Stimulated activated effector memory CD8-positive, alpha-beta T cell treated with anti-CD3 and anti-CD28 coated beads, Interleukin-12 subunit alpha, Interleukin-12 subunit beta, amount 100 ng/mL, for 72 hours (primary cell): ENCODE measurements around the gene PIK3CB.

Experiments
- ATAC-seq: fragments of 150-1000 bp; cut with Tn5 transposase; 2 replicates; pipeline ENCODE4 v1.10.0; 2021
- DNase-seq, 2 donors: peaks; one replicate each; pipeline ENCODE4 v3.0.0; 2021 to 2022; ENCODE audit warnings: low spot score in 2 of 2
- H3K27ac Mint-ChIP-seq: one replicate; pipeline ENCODE4 v1.8.0; 2022; ENCODE audit warnings: mild to moderate bottlenecking, mixed read lengths
- H3K36me3 Mint-ChIP-seq: one replicate; pipeline ENCODE4 v1.8.0; 2022; ENCODE audit warnings: mild to moderate bottlenecking, mixed read lengths
- H3K4me1 Mint-ChIP-seq: one replicate; pipeline ENCODE4 v1.8.0; 2022; ENCODE audit warnings: mixed read lengths
- H3K4me3 Mint-ChIP-seq: one replicate; pipeline ENCODE4 v1.8.0; 2022; ENCODE audit warnings: mild to moderate bottlenecking, mixed read lengths
- H3K9me3 Mint-ChIP-seq: one replicate; pipeline ENCODE4 v1.8.0; 2022; ENCODE audit warnings: mixed read lengths

Gene PIK3CB

DNA sequence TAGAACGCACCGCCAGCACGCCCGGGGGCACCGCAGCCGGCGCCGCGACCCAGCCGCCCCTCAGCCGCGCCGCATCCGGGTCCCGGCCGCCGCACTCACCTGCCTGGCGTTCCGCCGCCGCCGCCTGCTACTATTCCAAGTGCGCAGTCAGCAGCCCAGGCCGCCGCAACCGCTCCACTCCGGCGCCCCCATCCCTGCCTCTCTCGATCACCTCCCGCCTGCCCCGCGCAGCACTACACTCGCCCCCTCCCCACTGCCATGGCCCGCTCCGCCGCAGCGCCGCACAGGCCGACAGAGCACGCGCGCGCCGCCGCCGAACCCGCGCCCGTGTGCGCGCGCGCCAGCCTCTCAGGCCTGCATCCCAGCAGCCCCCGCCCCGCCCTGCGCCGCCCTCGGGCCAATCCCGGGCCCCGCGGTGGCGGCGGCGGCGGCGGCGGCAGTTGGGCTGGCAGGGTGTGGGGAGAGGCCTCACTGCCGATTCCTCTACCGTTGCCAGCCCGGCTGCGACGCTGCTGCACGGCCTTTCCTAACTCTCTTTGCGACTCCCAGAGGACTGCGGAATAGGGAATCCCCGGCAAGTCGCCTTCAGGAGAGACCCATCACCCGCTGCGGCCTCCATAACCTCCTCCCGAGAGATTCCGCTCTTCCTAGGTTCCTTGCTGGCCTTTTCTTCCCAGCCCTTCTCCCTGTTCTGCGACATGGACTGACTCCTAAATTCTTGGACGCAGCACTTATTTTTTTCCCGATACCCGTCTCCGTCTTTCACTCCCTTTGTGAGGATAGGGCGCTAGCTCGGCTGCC is at the start of gene PIK3CB:
Gene PIK3CB, minus strand, starts transcription at position 333 of the 801 bp plus-strand sequence. CDS start 75,585 bp downstream, outside the sequence.
- no peaks in the 10 kb centered on the region for H3K9me3 Mint-ChIP-seq
- DNase-seq (peak; percentile 79 to 89), ATAC-seq (peak; percentile 96)
- peak within 1 kb of the TSS; percentile 90 for H3K4me3 Mint-ChIP-seq
- peak within 1 kb of the TSS; percentile 97 for H3K27ac Mint-ChIP-seq
- H3K36me3 Mint-ChIP-seq, result peaks cover 13% of the 10 kb centered on the region
- peaks cover 17% of the 10 kb centered on the region for H3K4me1 Mint-ChIP-seq

DNA sequence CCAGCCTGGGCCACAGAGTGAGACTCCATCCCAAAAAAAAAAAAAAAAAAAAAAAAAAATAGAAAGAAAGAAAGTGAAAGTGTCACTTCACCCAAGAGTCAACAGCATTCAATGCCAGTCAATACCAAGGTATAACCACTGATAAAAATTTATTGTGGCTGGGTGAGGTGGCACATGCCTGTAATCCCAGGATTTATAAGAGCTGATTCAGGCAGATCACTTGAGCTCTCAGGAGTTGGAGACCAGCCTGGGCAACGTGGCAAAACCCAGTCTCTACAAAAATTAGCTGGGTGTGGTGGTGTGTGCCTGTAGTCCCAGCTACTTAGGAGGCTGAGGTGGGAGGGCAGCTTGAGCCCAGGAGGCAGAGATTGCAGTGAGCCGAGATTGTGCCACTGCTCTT is 46.5 kb upstream of the PIK3CB start:
- no peak overlapping the region for H3K27ac Mint-ChIP-seq
- DNase-seq, result no peak
- no peak for ATAC-seq
- no peaks in the 10 kb centered on the region for H3K9me3 Mint-ChIP-seq
- no peak overlapping the region for H3K4me3 Mint-ChIP-seq
- H3K36me3 Mint-ChIP-seq, result no peaks in the 10 kb centered on the region
- H3K4me1 Mint-ChIP-seq, result peaks cover under 1% of the 10 kb centered on the region

DNA sequence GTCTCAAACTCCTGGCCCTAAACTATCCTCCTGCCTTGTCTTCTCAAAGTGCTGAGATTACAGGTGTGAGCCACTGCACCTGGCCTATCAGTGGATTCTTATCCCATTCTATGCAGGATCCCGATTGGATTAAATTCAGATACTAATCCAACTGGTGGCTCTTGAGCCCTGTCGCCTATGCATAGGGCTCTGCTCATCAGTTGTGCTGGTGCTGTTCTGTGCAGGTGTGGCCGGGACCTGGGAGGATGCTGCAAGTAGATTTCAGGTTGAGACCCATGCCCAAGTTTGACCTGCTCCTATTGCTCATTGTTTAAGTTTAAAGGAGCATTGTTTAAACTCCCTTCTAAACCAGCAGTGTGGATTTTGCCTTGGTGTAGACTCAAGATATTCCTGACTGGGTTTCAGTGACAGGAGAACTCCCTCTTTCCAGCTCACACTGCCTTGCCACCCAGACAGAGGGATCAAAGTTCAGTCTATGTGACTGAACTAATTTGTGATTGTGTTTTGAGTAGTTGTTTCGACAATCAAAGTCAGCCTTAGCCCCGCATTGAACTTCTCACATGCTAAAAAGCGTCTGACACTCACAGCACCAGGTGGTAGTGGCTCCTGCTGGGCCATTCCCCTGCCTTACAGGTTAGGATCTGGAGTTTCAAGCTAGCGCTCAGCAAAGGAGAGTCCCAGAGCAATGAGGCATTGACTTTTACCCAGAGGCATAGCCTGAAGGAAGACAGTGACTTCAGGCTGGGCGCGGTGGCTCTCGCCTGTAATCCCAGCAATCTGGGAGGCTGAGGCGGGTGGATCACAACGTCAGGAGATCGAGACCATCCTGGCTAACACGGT is 45.0 kb upstream of the PIK3CB start:
- no peaks in the 10 kb centered on the region for H3K36me3 Mint-ChIP-seq
- ATAC-seq (no peak), DNase-seq (no peak)
- H3K27ac Mint-ChIP-seq, result no peak overlapping the region
- peaks cover 8% of the 10 kb centered on the region for H3K9me3 Mint-ChIP-seq
- no peak overlapping the region for H3K4me3 Mint-ChIP-seq
- peaks cover 10% of the 10 kb centered on the region for H3K4me1 Mint-ChIP-seq

DNA sequence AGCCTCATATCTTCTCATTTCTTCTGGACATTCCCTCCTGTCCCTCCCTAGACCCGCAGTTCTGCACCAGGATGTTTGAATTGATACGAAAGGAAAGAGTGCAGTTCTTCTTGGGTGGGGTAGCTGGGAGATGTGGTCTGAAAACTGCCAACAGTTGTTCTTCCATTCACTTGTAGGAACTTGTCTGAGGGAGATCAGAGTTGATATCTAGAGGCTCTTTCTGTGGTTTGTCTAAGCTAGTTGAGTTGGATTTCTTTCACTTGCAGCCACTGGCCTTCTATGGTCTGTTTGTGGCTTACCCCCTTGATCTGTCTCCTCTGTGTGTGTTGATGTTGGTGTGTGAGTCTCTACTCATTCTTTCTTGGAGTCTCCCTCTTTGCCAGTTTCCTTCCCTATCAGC is 42.5 kb upstream of the PIK3CB start:
- no peak overlapping the region for H3K4me3 Mint-ChIP-seq
- no peak overlapping the region for H3K27ac Mint-ChIP-seq
- peaks cover 8% of the 10 kb centered on the region for H3K9me3 Mint-ChIP-seq
- no peak for ATAC-seq
- peaks cover 10% of the 10 kb centered on the region for H3K4me1 Mint-ChIP-seq
- no peak for DNase-seq
- H3K36me3 Mint-ChIP-seq, result peaks cover 6% of the 10 kb centered on the region

DNA sequence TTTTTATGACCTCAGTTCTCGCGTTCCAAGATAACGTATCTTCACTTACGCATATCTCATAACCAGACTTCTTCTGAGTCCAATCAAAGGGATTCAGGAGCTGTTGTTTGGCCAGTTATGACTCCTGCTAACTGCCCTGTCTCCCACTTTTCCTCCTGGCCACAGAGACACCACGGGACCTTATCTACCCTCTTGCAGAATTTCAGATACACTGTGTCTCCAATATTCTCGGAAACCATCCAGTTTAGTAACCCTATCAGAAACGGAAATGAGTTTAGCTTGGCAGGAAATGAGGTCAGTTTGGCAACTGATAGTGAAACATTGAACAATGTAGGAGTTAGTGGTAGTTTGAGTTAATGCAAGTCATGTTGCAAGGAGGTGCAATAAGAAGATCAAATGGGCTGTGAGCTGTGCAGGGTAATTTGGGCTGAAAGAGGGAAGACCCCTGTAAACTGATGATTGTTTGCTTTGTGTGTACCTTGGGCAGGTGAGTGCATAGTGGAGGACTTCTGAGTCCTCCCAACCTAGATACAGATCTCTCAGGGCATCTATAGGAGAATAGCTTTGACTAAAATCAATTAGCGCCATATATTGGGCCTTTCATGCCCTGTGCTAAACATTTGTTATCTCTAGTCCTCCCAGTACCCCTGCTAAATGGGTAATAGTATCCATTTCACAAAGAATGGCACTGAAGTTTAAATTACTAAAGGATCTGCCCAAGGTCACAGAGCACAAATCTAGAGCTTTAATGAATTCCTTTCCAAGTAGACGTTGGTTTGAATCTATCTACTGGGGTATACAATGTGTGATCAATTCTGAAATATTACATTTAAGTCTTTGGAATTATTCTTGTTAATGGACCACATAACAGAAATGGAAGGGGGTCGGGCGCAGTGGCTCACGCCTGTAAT is 41.3 kb upstream of the PIK3CB start:
- peak in 1 of 2 donors; percentile 55 for DNase-seq
- peak; percentile 85 for ATAC-seq
- Mint-ChIP-seq H3K27ac (peak overlapping the region; percentile 12), H3K9me3 (peaks cover 8% of the 10 kb centered on the region), H3K36me3 (peaks cover 6% of the 10 kb centered on the region), H3K4me1 (peaks cover 10% of the 10 kb centered on the region), H3K4me3 (peak overlapping the region; percentile 10)

DNA sequence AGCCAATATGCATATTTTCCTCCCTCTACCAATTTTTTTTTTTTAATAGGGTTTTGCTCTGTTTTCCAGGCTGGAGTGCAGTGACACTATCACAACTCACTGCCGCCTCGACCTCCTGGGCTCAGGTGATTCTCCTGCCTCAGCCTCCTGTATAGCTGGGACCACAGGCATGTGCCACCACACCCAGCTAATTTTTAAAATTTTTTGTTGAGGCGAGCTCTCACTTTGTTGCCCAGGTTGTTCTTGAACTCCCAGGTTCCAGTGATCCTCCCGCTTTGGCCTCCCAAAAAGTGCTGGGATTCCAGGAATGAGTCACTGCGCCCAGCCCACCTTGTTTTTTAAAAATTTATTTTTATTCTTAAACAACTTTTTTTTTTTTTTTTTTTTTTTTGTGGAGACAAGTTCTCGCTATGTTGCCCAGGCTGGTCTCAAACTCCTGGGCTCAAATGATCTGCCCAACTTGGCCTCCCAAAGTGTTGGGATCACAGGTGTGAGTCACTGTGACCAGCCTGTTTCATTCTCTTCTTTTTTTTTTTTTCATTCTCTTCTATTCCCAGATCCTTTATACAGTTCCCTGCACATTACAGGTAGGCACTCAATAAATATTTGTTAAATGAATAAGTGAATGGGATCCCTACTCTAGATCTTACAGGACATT is 40.5 kb upstream of the PIK3CB start:
- Mint-ChIP-seq H3K36me3 (peaks cover 6% of the 10 kb centered on the region), H3K9me3 (peaks cover 8% of the 10 kb centered on the region), H3K4me1 (peaks cover 10% of the 10 kb centered on the region), H3K4me3 (peak overlapping the region; percentile 10), H3K27ac (peak overlapping the region; percentile 12)
- ATAC-seq (no peak), DNase-seq (no peak)

DNA sequence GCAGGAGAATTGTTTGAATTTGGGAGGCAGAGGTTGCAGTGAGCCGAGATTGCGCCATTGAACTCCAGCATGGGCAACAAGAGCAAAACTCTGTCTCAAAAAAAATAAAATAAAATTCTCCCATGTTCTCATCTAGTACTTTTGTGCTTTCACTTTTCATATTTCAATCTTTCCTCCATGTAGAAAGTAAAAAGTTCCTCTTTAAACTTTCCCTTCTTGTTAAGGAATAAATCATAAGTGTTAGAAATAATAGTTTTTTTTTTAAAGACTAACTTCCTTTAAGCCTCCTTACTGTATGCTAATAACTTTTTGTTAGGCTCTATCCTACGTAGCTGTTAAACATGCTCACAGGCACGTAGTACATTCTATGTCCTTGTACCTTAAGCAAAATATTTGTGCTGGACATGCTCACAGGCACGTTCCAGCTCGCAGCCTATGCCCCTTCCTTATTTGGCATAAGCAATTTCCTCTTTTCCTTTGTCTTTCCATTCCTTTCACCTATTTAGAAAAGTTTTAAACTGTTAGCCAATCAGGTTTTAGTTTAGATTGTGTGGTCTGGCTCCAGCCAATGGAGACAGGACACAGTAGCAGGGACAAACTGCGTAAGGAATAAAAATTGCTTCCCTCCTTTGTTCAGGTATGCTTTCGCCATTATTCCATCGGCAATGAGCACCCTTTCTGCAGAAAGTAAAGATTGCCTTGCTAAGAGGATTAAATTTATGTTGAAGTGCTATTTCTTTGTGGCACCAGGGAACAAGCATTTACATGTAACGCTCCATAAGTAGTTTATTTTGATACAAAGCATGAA is 38.9 kb upstream of the PIK3CB start:
- peaks cover 6% of the 10 kb centered on the region for H3K36me3 Mint-ChIP-seq
- ATAC-seq, result no peak
- H3K27ac Mint-ChIP-seq, result no peak overlapping the region
- peaks cover 8% of the 10 kb centered on the region for H3K9me3 Mint-ChIP-seq
- H3K4me3 Mint-ChIP-seq, result no peak overlapping the region
- DNase-seq, result no peak
- peaks cover 10% of the 10 kb centered on the region for H3K4me1 Mint-ChIP-seq

DNA sequence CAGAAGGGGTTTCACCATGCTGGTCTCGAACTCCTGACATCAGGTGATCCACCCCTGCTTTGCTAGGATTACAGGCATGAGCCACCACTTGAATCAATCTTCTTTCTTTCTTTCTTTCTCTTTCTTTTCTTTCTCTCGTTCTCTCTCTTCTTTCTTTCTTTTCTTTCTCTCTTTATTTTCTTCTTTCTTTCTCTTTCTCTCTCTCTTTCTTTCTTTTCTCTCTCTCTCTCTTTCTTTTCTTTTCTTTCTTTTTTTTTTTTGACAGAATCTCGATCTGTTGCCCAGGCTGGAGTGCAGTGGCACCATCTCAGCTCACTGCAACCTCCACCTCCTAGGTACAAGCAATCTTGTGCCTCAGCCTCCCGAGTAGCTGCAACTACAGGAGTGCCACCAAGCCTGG is 37.9 kb upstream of the PIK3CB start:
- Mint-ChIP-seq H3K27ac (no peak overlapping the region), H3K4me3 (no peak overlapping the region), H3K36me3 (peaks cover 6% of the 10 kb centered on the region), H3K9me3 (peaks cover 8% of the 10 kb centered on the region), H3K4me1 (peaks cover 10% of the 10 kb centered on the region)
- ATAC-seq, result no peak
- no peak for DNase-seq

DNA sequence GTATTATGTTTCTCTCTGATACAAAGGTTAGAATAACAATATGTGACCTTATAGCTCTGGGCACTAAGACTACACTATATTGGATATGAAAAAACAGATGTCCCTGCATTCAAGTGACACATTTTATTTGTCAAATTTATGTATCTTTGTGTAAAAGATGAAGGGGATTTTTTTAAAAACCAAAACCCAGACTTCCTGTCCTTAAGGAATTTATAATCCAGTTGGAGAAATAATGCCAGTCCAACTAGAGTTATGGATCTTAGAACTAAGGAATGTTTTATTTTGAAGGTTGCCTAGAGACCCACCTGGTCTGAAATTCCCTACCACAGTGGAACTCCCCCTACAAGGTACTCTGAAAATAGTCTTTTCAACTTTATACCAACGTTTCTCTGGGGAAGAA is 33.3 kb upstream of the PIK3CB start:
- ATAC-seq (no peak), DNase-seq (no peak)
- Mint-ChIP-seq H3K4me3 (no peak overlapping the region), H3K36me3 (peaks cover 6% of the 10 kb centered on the region), H3K27ac (no peak overlapping the region), H3K9me3 (no peaks in the 10 kb centered on the region), H3K4me1 (peaks cover 4% of the 10 kb centered on the region)

DNA sequence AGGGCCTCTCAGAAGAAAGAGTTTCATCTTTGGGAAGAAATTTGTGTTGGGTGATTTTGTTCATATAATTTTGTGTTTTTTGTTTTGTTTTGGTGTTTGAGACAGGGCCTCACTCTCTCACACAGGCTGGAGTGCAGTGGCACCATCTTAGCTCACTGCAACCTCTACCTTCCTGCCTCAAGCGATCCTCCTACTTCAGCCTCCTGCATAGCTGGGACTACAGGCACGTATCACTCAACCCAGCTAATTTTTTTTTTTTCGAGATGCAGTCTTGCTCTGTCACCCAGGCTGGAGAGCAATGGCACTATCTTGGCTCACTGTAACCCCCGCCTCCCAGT is 29.0 kb upstream of the PIK3CB start:
- no peaks in the 10 kb centered on the region for H3K36me3 Mint-ChIP-seq
- no peak overlapping the region for H3K27ac Mint-ChIP-seq
- H3K4me1 Mint-ChIP-seq, result peaks cover 11% of the 10 kb centered on the region
- DNase-seq (no peak), ATAC-seq (no peak)
- no peak overlapping the region for H3K4me3 Mint-ChIP-seq
- H3K9me3 Mint-ChIP-seq, result no peaks in the 10 kb centered on the region

DNA sequence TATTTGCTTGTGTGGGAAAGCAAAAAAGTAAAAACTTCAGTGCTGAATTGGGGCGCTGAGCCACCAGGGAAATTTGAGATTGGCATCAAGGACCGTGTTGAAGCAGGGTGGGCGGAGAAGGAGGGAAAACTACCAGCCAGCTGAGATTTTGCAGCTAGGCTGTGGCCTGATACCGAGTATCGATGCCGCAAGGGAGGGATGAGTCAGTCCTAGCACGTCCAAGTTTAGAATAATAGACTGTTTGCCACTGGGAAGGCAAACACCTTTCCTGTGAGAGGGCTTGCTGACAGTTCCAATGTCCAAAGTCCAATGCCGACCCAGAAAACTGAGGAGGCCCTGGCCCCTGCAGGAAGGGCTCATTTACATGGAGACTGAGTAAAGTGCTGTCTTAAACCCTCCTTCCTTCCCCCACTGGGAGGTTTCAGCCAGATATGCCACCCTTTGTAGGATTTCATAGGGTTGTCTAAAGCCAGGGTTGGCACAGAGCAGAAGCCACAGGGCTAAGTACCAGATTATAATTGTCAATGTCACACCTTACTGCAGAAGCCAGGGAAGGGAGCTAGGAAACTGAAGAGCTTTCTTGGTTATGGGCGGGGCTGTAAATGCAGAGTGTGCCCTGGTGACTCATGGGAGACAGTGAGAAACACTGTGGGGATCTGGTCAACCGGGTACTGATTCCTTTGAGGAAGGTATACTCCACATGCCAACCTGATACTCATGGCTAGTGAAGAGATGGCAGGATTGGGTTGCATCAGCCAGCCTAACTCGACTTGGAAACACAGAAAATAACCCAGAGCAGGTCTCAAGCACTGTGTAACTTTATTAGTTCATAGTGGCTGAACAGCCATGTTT is 28.4 kb upstream of the PIK3CB start:
- H3K36me3 Mint-ChIP-seq, result no peaks in the 10 kb centered on the region
- no peak overlapping the region for H3K4me3 Mint-ChIP-seq
- DNase-seq (no peak), ATAC-seq (peak; percentile 71)
- no peak overlapping the region for H3K27ac Mint-ChIP-seq
- peaks cover 11% of the 10 kb centered on the region for H3K4me1 Mint-ChIP-seq
- no peaks in the 10 kb centered on the region for H3K9me3 Mint-ChIP-seq

DNA sequence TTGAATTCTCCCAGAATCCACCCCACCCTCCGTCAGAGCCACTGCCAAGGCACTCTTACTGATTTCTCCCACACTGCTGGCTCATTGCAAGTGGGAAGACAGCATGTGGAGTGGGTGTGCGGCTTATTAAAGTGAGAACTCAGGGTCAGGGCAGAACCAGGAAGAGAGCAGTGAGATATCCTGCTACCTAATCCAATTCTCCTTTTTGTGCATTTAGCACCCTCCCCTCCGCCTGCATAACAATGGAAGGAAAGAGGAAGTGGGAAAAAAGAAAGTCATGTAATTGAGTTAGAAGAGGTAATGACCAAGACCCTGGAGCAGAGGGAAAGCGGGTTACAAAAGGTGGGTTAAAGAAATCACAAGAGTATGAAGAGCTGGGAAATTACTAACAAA is 27.8 kb upstream of the PIK3CB start:
- Mint-ChIP-seq H3K36me3 (no peaks in the 10 kb centered on the region), H3K4me3 (no peak overlapping the region), H3K27ac (no peak overlapping the region), H3K9me3 (no peaks in the 10 kb centered on the region), H3K4me1 (peaks cover 11% of the 10 kb centered on the region)
- no peak for DNase-seq
- ATAC-seq, result no peak

DNA sequence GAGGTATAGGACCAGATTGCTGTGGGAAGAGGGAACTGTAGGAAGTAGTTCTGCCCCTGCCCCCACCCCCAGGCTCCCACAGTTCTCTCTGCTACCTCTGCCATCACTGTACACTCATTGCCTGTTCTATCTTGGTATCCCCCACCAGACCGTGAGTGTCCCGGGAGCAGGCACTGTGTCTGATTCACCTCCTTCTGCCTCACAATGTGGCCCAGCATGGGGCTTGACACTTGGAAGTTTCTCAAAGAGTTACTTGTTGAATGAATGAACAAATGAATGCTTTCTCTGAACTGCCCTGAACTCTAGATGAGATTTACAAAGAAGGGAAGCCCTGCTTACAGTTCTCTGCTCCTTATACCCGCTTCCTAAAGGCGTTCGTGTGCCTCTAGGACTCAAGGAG is 27.1 kb upstream of the PIK3CB start:
- ATAC-seq (no peak), DNase-seq (no peak)
- H3K4me1 Mint-ChIP-seq, result peaks cover 11% of the 10 kb centered on the region
- H3K9me3 Mint-ChIP-seq, result no peaks in the 10 kb centered on the region
- H3K27ac Mint-ChIP-seq, result no peak overlapping the region
- no peak overlapping the region for H3K4me3 Mint-ChIP-seq
- H3K36me3 Mint-ChIP-seq, result no peaks in the 10 kb centered on the region
